Retina (tissue), 1 donor: ENCODE data around the gene GGTA1.
"Not testable (repeated sequence)": the region's sequence is repeated elsewhere in the genome, so short reads cannot be mapped to it uniquely, and the experiment has no call there.

Experiments used
- DNase-seq: peaks from one replicate; pipeline ENCODE4 v3.0.0-alpha.2; 2016

The GGTA1 gene

DNA sequence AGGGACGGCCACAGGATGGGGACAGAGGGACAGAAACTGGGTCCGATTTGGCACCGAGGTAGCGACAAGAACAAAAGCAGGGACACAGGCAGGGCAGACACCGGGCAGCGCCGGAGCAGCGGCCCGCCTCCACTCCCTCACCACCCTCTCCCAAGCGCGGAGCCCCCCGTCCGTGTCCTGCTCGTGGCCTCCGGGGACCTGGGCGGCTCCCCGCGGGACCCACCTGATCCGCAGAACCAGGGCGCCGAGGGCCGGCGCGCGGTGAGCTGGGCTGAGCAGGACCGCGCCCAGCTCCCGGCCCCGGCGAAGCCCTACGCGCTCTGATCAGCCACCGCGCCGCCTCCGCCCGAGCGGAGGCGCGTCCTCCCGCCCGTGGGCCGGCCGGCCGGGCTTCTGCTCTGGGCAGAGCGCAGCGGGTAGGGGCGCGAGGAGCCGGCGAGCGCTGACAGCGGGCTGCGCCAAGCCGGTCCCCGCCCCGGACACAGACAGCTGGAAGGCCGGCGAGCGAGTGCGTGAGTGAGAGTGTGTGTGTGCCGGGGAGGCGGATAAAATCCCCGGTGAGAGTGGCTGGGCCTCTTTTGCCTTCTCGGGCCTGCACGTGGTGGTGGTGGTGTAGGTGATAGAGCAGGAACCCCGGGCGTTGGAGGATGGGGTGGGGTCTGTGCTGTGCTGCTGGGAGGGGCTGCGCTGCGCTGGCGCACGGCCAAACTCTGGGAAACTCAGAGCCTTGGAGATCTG lies at the start of gene GGTA1:
Gene GGTA1 (minus strand): TSS at position 418 of the 738 bp plus-strand sequence. CDS start 31,922 bp downstream, outside the sequence.
- DNase-seq = peak; percentile 85

DNA sequence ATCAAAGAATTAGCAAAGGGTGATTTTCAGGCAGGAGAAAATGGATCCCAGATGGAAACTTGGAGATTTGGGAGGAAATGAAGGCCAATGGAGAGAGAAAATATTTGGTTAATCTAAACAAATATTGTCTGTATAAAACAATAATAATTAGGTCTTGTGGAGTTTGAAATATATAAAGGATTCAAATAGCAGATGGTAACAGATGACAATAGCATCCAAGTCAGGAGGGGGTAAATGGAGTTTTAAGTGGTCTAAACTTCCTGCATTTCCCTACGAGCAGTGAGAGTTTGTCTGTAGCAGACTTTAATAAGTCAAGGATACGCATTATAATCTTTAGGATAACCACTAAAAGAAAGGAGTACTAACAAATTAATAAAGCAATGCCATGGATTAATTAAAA lies 49.0 kb upstream of the GGTA1 start:
- no peak for DNase-seq

DNA sequence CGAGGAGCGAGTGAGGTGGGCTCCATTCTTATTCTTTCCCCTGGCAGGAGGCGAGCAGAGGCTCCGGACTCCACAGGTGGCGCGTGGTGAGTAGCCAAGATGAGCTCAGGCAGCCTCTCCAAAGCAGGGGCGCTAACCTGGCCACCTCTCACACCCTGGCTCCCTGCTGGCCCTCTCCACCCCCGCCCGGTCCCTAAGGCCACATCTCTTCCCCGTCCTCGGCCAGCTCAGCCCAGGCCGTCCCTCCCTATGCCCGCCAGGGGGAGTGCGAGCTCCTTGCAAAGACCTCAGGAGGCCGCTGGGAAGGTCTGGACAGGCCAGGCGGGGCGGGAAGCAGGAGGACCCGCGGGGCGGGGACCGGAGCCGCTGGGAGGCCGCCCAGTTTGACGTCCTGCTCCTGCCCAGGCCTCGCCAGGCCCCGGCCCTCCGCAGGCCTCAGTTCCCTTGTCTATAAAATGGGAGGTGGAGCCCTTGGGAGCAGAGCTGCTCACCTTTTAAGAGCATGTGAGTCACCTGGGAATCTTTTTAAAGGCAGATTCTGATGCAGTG lies 46.3 kb upstream of the GGTA1 start:
- DNase-seq = peak; percentile 95

DNA sequence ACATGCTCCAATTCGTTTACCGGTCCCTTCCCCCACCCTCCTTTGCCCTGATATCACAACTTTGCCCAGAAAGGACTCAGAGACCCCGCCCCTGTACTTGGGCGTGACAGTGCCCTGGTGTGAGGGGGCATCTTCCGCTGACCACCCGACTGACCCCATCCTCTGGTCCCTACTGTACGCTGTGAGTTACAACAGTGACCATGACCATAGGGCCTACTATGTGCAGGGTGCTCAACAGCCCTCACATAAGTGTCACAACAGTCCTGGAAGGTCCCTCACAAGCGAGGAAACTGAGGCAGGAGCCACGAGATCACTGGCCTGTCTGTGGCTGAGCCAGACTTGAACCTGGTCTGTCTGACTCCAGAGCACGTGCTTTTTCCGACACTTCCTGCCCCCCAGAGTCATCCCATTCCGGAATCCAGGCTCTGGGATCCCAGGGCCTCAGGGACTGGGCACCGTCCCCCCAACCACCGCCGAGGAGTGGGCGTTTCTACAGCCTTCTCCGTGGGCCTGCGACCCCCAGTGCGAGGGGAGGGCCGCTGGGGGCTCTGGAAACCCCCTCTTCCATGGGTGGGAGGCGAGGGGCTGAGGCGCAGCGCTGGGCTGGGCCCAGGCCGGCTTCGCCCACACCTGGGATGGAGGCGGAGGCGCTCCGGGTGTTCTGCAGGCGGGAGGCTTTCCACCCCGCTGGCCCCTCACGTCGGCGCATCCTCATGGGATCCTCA lies 45.7 kb upstream of the GGTA1 start:
- DNase-seq = no peak

DNA sequence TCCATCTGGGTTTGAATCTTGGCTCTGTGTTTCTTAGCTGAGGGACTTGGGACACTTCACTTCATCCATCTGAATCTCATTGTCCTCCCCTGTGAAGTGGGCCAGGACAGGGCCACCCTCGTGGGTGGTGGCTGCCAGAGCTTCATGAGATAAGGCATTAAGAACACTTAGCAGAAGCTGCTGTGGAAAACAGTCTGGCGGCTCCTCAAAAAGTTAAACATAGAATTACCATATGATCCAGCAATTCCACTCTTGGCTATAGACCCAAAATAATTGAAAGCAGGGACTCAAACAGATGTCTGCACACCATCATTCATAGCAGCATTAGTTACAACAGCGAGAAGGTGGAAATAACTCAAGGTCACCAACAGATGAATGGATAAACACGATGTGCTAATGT lies 42.4 kb upstream of the GGTA1 start:
- DNase-seq = no peak

DNA sequence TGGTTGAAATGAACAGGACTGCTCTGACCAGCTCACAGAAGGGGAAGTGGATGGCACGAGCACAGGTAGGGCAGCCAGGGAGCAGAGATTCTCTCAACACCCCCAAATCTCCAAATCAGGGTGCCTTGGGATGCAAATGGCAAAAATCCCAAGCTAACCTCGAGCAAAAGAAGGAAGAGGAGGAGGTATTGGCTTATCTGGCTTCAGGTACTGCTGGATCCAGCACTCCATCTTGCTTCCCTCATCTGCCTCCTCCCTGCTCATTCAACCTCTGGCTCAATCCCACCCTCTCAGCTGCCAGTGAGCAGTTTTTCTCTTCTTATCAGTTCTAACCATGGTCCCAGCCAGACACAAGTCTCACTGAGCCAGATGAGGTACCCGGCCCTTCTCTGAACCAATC lies 41.6 kb upstream of the GGTA1 start:
- no peak for DNase-seq

DNA sequence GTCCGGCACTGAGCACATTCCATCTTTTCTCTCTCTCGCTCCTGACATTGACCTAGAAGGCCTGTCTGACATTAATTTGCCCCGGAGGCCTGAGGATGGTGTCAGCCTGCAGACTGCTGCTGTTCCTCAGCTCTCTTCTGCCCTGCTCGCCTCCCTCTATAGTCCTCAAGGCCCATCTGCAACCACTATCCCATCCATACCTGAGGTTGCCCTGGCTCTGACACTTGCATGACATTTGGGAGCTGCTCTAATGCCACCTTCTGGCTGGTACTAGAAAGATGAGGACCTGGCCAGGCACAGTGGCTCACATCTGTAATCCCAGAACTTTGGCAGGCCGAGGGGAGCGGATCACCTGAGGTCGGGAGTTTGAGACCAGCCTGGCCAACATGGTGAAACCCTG lies 38.6 kb upstream of the GGTA1 start:
- no peak for DNase-seq

DNA sequence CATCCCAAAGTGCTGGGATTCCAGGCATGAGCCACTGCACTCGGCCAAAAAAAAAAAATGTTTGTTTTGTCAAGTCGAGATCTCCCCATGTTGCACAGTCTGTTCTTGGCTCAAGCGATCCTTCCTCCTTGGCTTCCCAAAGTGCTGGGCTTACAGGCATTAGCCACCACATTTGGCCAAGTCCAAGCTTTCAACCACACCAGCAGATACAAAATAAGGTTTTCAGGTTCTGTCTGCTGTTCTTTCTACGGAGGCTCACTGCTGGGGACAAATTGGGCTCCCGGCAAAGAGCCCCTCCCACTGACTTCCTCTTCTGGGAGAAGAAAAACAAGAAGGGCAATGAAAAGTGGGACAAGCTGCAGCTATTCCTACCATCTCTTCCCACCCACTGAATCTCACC lies 37.6 kb upstream of the GGTA1 start:
- DNase-seq = no peak

DNA sequence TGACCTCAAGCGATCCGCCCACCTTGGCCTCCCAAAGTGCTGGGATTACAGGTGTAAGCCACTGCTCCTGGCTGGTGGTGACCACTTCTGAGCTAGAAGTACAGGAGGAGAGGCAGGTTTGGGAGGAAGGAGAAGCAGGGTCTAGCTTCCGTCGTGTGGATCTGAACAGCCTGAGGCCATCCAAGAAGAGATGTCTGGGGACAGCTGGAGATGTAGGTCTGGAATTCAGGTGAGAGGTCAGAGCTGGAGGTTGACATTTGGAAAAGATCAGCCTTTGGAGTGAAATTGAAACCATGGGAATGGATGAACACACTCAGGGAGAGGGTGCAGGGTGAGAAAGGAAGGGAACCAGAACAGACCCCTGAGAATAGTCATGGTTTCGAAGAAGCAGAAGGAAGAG lies 33.2 kb upstream of the GGTA1 start:
- DNase-seq = no peak

DNA sequence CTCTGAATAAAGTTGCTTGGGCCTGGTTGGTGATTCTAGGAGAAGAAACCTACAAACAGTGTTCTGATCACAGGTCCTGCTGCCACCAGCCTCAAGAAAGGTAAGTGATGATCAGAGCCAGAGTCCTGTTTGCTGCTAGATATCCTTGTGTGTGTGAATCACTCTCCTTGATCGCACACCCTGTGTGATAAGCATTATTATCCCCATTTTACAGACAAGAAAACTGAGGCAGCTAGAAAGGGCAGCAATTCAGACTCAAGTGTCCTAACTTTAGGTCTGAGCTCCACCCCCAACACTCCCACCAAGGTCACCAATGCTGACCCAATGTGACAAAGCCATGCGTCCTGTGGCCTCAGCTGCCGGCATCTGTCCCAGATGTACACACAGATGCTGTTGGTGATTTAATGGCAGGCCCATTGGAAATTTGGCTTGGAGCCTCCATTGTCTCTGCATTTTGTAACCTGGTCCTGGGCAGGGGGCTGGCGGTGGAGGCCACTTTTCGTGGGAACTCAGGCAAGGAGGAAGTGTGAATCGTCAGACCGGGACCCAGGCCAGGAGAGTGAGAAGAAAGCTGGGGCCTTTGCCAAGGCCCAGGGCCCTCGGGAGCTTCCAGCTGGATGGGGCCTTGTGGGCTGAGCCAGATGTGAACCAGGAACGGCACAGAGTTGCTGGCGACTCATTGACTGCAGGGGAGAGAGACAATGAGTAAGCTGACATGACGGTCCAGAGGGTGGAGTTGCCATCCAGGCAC lies 29.8 kb upstream of the GGTA1 start:
- DNase-seq = no peak

DNA sequence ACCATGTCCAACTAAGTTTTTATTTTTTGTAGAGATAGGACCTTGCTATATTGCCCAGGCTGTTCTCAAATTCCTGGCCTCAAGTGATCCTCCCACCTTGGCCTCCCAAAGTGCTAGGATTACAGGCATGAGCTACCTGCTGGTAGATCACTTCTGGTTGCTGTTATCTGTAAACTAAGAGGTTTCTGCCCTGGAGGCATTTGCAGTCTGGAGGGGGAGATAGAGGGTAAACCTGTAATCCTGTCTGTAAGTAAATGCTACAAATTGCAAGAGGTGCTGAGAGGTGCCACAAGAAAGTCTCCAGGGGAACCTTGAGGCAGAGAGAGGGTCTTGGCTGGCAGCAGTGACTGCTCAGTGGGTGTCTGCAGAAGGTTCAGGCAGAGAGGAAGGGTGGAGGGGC lies 29.0 kb upstream of the GGTA1 start:
- DNase-seq = no peak

DNA sequence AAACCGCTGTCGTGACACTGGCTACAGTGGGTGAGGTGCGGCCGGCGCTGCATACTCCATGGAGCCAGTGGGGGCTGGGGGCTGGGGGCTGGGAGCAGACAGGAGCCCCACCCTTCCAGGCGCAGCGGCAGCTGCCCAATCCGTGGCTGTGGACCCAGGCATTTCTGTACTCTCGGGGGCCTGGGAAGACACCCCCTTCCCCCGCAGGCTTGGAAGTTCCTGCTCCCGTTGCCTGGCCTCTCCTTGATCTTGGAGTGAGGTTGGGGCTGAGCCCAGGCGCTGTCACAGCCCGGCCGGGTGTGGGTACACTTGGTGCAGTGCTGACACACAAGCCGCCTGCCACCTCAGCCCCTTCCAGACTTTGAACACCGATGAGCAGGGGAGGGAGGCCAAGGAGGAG lies 27.7 kb upstream of the GGTA1 start:
- no peak for DNase-seq

DNA sequence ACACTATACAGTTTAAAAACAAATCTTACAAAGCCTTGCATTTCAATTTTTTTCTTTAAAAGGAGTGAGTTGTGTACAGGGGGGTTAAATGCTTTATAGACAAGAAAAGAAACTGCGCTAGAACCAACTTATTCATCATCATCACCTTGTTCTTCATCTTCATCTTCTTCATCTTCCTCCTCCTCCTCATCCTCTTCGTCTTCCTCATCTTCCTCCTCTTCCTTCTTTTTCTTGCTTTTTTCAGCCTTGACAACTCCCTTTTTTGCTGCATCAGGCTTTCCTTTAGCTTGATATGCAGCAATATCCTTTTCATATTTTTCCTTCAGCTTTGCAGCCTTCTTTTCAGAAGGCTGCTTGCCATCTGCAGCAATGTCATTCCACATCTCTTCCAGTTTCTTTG lies 20.0 kb upstream of the GGTA1 start:
- not testable (repeated sequence) for DNase-seq

DNA sequence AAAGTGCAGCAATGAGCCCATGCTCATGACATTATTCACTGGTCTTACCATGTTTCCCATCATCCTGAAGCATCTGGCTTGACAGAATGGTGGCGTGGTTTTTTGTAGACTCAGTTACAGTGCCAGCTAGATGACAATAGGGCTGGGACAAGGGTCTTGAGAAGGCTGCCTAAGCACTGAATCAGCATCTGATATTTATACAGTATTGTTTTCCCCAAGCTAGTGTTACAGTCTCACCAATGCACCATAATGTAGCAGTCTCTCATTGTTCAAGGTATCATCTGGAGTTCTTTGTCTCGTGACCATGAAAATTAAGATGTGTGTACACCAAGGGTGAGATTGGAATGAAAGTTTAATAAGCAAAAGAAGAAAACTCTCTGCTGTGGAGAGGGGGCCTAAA lies 19.0 kb upstream of the GGTA1 start:
- DNase-seq = no peak

DNA sequence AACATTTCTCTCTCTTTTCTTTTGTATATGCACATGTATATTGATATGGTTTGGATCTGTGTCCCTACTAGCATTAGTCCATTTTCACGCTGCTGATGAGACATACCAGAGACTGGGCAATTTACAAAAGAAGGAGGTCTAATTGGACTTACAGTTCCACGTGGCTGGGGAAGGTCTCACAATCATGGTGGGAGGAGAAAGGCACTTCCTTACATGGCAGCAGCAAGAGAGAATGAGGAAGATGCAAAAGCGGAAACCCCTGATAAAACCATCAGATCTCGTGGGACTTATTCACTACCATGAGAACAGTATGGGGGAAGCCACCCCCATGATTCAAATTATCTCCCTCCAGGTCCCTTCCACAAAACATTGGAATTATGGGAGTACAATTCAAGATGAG lies 13.5 kb upstream of the GGTA1 start:
- DNase-seq = not testable (repeated sequence)

DNA sequence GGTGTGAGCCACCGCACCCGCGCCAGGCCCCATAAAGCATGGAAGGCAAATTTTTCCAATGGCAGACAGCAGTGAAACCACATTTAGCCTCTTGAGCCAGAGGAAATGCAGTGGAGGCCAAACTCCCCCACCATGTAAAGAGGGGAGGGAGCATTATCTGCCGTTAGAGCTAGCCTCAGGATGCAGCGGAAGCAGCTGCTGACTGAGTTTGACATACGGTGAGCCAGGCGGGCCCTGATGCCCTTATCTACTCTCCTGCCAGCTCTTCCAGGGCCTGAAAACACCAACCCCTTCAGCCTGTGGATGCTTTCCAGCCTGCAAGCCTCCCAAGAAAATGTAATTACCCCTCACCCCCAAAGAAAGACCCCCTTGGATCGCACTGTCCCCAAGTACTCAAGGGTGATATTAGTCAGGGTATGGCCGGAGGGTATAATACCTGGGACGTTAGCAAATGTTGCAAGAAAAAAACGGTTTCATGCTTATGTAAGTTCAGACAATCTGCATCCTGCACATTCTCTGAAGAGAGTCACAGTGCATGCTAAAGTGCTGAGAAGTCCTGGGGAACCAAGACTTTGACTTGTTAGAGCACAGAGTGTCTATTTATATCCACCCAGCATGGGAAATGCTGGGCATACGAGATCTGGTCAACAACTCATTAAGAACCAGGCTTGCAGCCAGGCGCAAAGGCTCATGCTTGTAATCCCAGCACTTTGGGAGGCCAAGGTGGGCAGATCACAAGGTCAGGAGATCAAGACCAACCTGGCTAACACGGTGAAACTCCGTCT lies 11.3 kb upstream of the GGTA1 start:
- no peak for DNase-seq

DNA sequence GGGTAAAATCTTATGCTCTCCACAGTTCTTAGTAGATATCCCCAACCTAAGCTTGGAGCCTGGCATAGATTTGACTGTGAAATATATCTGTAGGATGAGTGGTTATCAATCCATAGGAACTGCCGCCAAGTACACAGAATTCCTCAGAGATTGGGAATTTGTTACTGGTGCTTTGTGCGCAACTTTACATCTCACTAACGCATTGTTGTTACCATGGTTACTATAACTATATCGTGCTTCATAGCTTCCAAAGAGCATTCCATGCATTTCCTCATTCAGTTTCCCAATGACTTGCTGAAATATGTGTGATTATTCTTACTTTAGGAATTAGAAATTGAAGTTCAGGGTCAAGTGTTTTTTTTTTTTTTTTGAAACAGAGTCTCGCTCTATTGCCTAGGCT lies 9.5 kb upstream of the GGTA1 start:
- DNase-seq = no peak

DNA sequence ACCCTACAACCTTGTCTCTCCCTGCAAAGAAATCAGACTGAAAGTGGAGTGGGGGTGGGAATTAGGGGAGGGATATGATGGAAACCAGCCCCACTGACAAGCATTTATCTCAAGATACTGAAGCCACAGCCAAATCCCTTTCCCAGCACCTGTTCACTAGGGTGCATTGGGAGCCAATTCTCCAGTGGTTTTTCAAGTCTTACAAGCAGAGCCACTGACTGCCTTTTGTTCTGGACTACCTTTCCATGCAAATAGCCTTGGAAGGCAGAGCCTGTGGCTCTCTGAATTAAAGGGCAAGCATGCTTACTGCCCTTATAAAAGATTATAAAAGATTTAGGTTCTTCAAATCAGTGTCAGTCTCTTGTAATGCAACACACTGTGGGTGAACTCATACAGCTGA lies 8.8 kb upstream of the GGTA1 start:
- no peak for DNase-seq

DNA sequence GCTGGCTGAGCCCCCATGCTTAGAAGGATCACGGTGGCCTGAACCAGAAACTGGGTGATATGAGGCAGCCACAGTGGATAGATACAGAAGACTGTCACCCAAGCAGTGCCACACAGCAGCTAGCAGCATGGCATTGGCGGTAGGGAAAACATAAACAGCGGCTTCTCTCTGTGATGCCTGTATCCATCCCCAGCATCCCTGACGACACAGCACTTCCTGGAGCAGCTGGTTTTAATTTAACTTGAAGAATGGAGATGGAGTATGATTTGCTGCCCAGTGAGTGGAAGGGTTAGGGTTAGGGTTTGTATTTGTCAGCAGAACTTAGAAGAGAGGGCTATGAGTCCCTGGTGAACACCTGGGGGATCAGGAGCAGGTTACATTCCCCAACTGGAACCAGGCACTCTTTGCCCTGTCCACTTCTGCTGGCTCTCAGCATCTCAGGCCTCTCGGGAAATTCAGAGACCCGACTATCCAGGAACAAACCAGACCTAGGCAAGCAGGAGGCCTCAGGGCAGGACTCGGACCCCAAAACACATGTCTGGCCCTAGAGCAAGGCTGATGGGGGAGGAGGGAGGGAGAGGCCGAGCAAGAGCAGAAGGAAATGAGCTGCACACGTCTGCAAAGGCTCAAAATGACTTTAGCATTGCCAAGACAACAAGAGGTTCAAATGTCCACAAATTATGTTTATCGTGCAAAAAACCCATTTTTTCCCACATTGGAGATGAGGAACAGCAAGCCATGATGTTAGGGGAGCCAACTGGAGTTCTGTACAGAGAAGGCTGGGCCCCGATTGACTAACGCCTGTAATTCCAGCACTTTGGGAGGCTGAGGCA lies 6.5 kb upstream of the GGTA1 start:
- DNase-seq = no peak

DNA sequence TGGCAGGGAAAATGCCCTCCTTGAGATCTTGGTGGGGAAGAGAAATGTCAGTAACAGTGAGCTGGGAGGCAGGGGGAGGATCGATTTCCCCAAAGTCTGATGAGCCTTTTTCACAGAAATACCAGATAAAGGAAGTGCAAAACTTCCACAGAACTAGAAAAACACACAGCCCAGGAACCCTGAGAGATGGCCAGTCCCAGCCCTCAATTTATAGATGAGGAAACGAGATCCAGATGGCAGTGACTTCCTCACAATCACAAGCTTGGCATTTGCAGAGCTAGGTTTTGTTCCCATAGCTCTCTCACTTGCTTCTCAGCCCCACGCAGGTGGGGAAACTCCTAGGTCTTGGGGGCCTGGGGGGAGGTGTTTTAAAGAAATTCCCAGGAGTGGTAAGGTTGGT lies 3.8 kb upstream of the GGTA1 start:
- no peak for DNase-seq

DNA sequence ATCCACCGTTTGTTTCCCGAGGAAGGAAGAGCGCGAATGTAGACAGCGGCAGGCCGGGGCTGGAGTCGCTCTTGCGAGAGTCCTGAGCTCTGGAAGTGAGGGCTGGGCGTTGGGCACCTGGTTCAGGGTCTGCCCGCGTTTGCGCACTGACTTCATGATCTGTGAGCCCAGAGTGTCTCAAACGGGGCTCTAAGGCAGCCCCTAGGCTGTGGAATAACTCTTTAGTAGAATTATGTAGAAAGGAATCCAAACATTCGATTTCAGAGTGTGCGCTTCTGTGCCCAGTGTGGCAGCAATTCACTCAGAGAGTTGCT lies 478 bp upstream of the GGTA1 start:
- no peak for DNase-seq

DNA sequence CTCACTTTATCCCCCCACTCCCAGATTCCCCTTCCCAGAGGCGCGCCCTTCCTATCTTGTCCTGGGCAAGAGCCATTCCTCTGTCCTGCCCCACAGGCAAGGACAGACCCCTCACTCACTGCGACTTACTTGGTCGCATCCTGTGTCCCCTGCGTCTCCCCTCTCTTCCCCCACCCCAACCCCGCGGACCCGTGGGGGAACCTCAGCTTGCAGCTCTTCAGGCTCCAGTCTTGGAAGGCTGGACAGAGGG lies 542 bp downstream of the GGTA1 start:
- no peak for DNase-seq
